ENCODE measurements around the gene DCHS2. TPM values are rescaled to one million over a fixed set of nuclear protein-coding genes. Genes with fewer than 3 reads are reported as not detected.

The DCHS2 gene
- total RNA-seq, 1 experiment from 2014 or later, result 0.02 TPM

GRCh38 chr4:154497889-154498288 is 6.3 kb upstream of the DCHS2 start:
- intact Hi-C loops (cut with micrococcal nuclease; ENCODE audit: unreplicated experiment), result no loop called here
- TF ChIP-seq CTCF (conservative IDR thresholded peaks at IDR 0.05), result no peak
- TF ChIP-seq EZH2 (IDR thresholded peaks at IDR 0.05; ENCODE audit: low read depth), result no peak
- no TSS peak for BruUV-seq (replicated peaks)

GRCh38 chr4:154495867-154496266 is 4.3 kb upstream of the DCHS2 start:
- Histone ChIP-seq H4K20me1 (ENCODE audit: insufficient read depth) (no peaks in the 10 kb centered on the region), H3K79me2 (ENCODE audit: low read depth) (no peaks in the 10 kb centered on the region), H3K36me3 (ENCODE audit: low read depth) (no peaks in the 10 kb centered on the region), H3K4me3 (no peak overlapping the region), H3K9me3 (ENCODE audit: insufficient read depth, low read depth) (no peaks in the 10 kb centered on the region), H3K4me1 (replicated peaks; ENCODE audit: insufficient read depth) (no peaks in the 10 kb centered on the region), H2AFZ (no peak overlapping the region), H3K9me2 (ENCODE audit: insufficient read depth) (no peaks in the 10 kb centered on the region), H3F3A (ENCODE audit: insufficient read depth, low read depth) (no peaks in the 10 kb centered on the region), H3K4me2 (no peak overlapping the region), H3K27me3 (ENCODE audit: insufficient read depth, low read depth) (no peaks in the 10 kb centered on the region), H3K27ac (no peak overlapping the region)
- intact Hi-C loops (cut with micrococcal nuclease; ENCODE audit: unreplicated experiment), result no loop called here
- no peak for DNase-seq
- POLR2A ChIA-PET (ENCODE audit: unreplicated experiment), result no interaction called here
- TF ChIP-seq EZH2 (IDR thresholded peaks at IDR 0.05; ENCODE audit: low read depth), result no peak
- no peak for TF ChIP-seq CTCF (conservative IDR thresholded peaks at IDR 0.05)
- no TSS peak for BruUV-seq (replicated peaks)
- CTCF ChIA-PET, result no interaction called here

More at GRCh38 chr4:154497889-154498288, 6.3 kb upstream of the DCHS2 start:
- Histone ChIP-seq H4K20me1 (ENCODE audit: insufficient read depth) (no peaks in the 10 kb centered on the region), H3K9me3 (ENCODE audit: insufficient read depth, low read depth) (no peaks in the 10 kb centered on the region), H3F3A (ENCODE audit: insufficient read depth, low read depth) (no peaks in the 10 kb centered on the region), H3K27ac (no peak overlapping the region), H3K4me2 (no peak overlapping the region), H3K27me3 (ENCODE audit: insufficient read depth, low read depth) (no peaks in the 10 kb centered on the region), H3K4me1 (replicated peaks; ENCODE audit: insufficient read depth) (no peaks in the 10 kb centered on the region), H3K4me3 (no peak overlapping the region), H3K9me2 (ENCODE audit: insufficient read depth) (no peaks in the 10 kb centered on the region), H3K79me2 (ENCODE audit: low read depth) (no peaks in the 10 kb centered on the region), H3K36me3 (ENCODE audit: low read depth) (no peaks in the 10 kb centered on the region), H2AFZ (no peak overlapping the region)
- ChIA-PET POLR2A (ENCODE audit: unreplicated experiment) (no interaction called here), CTCF (no interaction called here)
- DNase-seq, result no peak

- CTCF ChIA-PET, result interaction anchor here (0.6 kb wide), 1 partner anchor 286 kb away, joined by 3 read pairs; no protein-coding TSS in a partner anchor
- no peaks in the 10 kb centered on the region for H3K36me3 ChIP-seq (ENCODE audit: low read depth)
- POLR2A ChIA-PET (ENCODE audit: unreplicated experiment), result no interaction called here
- H4K20me1 ChIP-seq (ENCODE audit: insufficient read depth), result no peaks in the 10 kb centered on the region
- no peaks in the 10 kb centered on the region for H3K9me2 ChIP-seq (ENCODE audit: insufficient read depth)
- H3K27ac ChIP-seq, result no peak overlapping the region
- H3K4me2 ChIP-seq, result no peak overlapping the region
- no peak for DNase-seq
- no peak overlapping the region for H2AFZ ChIP-seq
- TF ChIP-seq CTCF (conservative IDR thresholded peaks at IDR 0.05) (no peak), EZH2 (IDR thresholded peaks at IDR 0.05; ENCODE audit: low read depth) (no peak)
- H3K9me3 ChIP-seq (ENCODE audit: insufficient read depth, low read depth), result no peaks in the 10 kb centered on the region
- H3K4me1 ChIP-seq (replicated peaks; ENCODE audit: insufficient read depth), result no peaks in the 10 kb centered on the region
- H3F3A ChIP-seq (ENCODE audit: insufficient read depth, low read depth), result no peaks in the 10 kb centered on the region
- no TSS peak for BruUV-seq (replicated peaks)
- H3K79me2 ChIP-seq (ENCODE audit: low read depth), result no peaks in the 10 kb centered on the region
- no peak overlapping the region for H3K4me3 ChIP-seq
- intact Hi-C loops (cut with micrococcal nuclease; ENCODE audit: unreplicated experiment), result no loop called here
- H3K27me3 ChIP-seq (ENCODE audit: insufficient read depth, low read depth), result no peaks in the 10 kb centered on the region
Observed at GRCh38 chr4:154492288-154492687, 689 bp upstream of the DCHS2 start.
